ENCODE data around the gene ANKS1B.

ANKS1B gene

DNA sequence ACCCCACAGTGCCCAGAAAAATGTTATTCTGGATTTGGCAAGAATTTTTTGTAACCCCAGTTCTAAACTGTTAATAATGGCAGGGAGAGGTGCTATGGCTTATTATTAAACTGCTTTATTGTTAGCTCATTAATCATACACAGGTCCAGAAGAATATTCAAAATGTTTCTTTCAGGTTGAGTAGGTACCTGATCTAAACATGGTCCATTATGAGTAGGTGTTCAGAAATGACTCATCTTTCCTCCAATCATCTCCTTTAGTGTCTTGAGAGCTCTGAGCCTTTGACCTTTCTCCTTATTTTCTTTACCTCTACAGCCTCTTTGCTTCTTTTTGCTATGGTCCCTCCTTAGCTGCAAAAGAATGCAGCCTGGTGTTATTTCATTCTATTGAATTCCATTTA, 548.2 kb downstream of the ANKS1B start:
- DNase-seq: no peak

DNA sequence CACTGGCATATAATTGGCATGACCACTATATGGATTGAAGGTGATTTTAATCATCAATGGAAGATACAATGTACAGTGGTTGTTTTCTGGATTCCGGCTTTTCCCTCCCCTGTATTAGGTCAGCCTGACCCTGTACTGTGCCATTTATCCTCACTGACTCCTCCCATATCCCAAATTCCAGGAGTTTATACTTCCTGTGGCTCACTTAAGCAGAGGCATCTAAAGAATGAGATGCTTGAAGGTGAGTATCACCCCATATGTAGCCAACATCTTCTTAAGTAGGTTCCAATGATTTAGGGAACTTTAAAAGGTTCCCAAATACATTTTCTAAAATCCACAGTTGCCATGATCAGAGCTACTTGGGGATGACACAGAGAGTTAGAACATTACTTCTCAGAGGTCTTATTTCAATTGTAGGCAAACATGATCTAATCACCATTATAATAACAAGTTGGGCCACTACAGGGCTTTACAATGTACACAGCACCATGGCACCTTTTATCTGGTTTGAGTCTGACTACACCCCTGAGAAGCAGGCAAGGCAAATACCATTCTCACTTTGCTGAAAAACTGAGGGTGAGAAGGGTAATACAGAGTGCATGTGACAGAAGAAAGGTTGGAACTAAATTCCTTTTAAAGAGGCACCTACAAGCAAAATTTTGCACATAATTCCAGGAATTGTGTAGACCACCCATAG, 549.5 kb downstream of the ANKS1B start:
- no peak for DNase-seq

DNA sequence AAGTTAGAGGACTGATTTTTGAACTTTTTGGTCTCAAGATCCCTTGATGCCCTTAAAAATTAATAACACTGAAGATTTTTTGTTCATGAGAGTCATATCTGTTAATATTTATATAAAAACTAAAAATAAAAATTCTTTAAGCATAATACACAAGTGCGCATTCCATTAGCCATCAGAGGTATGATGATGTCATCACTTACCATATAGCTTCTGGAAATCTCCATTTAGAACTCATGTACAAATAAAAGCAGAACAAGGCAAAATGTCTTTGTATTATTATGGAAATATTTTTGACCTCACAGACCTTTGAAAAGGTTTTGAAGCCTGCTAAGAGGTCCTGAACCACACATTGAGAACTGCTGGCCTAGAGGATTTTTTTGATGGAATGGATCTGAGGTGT, 551.6 kb downstream of the ANKS1B start:
- no peak for DNase-seq

DNA sequence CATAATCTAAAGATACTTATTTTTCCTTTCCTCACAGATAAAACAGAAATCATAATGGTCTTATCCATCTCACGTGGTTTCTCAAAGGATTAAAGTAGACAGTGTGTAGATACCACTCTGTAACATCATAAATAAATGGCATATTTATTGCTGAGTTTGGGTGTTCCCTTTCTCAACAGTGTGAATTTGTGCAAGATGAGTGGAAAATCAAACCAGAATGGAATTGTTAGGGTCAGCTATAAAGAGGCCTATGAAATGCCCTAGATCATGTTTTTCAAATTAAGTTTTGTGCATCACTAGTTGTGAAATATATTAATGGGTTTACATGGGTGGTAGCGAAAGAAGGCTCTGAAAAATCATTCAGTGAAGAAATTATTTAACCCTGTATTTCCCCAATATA, 553.5 kb downstream of the ANKS1B start:
- DNase-seq: no peak

DNA sequence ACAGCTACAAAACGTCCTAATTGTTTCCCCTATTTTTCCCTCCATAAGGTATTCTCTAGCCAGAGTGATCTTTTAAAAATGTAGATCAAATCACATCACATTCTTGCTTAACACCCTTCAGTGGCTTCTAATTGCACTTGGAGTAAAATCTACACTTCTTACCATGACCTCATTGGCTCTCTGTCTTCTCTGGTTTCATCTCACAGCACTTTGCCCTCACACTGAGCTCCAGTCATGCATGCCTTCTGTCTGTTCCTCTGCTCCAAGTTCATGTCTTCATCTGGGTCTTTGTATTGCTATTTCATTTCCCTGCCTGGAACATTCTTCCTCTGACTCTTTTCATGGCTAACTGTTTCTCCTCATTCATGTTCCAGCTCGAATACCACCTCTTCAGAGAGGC, 557.6 kb downstream of the ANKS1B start:
- DNase-seq: no peak

DNA sequence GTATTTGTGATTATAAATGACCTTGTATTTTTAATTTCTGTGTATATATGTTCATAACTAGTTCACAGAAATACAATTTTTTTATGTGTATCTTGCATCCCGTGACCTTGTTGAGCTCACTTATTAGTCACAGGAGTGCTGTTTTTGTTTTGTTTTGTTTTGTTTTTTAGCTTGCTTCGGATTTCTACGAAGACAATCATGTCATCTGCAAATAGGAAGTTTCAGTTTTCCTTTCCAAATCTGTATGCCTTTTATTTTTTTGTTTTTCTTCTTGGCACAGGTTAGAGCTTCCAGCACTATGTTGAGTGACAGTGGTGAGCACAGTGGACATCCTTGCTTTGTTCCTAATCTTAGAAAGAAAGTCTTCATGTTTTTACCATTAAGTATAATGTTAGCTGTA, 566.4 kb downstream of the ANKS1B start:
- DNase-seq: no peak

DNA sequence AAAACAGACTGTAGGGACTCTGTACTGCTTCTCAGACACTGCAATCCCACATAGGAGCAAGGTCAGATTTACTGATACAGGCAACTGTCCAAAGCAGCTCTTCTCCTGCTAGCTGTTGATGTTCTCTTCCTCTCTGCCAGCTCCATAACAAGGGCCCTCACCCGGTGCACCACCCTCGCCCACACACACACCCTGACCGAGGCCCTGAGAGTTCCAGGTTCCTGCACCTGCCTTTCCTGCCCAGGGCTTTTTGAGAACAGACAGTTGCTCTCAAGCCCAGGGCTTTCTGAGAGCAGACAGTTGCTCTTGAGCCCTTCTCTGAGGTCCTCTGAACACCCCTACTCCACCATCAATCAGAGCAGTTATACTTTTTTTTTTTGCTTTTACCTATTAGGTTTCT, 571.0 kb downstream of the ANKS1B start:
- no peak for DNase-seq

DNA sequence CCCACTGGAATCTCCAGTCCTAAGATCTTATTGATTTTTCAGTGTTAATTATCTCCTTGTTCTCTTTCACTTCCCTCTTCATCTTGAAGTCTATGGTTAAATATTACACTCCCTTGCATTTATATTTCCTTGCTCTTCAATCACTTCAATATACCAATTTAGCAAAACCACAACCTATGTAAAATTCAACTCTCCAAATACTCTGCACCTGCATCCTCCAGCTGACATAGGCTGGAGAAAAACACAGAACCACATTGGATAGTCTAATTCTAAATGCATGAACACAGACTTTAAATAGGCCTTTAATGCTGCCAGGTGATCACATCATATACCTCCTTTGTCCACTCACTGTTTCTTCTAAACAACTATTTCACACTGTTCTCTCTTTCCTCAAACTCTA, 591.0 kb downstream of the ANKS1B start:
- DNase-seq: no peak

DNA sequence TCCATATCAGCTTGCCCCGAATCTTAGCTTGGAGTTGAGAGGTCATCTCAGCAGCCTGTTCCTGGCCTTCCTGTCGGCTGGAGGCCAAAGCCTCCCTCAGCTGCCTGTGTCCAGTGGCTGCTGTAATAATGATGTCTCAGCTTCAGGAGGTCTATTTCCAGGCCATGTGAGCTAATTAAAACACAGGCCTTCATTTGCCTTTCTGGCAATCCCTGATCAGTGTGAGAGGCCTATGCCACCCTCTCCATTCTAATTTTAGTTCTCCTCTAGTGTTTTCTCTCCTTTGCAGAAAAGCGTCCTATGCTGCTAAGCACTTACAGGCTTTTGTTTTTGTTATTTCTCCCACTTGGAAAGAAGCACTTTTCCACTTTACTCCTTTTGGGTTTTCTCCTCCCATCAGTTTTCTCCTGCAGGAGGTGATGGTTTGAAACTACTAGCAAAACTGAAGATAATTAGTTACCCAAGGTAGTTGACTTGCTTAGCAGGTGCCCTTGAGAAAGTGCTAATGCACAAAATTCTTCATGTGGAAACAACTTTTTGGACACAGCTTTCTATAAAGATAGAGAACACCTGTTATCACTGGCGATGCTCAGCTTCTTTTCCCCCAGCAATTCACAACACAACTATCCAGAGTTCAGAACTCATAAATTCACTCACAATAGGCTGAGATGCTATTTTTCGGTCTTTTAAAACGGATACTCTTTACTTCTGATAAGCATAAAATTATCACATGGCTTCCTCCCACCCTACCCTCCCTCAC, 592.5 kb downstream of the ANKS1B start:
- DNase-seq: no peak

DNA sequence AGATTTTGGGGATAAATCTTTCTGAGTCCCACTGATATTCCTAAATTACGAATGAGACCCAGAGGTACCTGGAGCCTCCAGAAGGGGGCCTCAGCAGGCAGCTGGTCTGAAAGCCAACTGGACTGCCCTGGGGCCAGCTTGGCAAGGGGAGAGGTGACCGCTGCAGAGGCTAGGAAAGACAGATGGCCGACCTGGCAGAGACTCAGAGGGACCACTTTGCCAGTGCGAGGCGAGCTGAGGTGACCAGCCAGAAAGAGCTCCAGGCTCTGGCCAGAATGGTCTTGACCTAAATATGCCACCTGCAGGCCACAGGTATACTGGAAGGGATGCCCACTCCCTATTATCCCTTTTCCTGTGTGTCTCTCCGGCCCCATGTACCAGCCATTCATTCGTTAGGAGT, 594.0 kb downstream of the ANKS1B start:
- DNase-seq: no peak

DNA sequence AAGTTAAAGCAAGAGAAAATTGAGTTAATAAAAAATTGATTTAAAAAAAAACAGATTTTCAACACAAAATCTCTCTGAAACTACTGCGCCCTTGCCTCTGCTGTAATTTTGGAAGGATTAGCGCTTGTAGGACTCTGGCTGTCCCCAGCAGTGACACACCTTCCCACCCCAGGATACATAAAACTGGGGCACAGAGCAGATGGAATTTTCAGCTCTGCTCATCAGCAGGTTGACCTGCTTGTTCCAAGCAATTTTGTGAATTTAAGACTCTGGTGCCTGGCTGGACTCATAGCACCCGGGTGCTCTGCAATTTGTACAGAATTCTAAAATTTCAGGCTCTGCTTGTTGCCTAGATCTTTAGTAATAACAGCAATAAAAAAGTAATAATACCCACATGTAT, 595.0 kb downstream of the ANKS1B start:
- DNase-seq: no peak

DNA sequence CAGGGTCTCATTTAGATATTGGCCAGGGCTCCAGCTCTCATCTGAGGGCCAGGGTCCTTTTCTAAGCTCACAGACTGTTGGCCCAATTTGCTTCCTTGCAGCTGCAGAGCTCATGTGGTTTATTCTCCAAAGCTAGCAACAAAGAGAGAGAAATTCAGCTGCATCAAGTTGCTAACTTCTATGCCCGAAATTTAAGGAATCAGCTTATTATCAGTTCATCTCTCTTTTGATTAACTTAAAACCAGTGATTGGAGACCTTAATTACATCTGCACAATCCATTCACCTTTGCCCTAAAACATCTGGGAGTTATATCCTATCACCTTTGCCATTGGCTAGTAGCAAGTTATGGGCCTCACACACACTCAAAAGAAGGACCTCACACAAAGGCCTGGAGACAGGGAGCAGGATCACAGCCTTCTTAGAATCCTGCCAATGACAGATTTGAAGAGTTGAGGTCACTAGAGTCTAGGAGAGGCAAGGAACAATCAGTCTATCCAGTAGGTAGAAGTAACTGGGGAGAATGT, 596.0 kb downstream of the ANKS1B start:
- no peak for DNase-seq

DNA sequence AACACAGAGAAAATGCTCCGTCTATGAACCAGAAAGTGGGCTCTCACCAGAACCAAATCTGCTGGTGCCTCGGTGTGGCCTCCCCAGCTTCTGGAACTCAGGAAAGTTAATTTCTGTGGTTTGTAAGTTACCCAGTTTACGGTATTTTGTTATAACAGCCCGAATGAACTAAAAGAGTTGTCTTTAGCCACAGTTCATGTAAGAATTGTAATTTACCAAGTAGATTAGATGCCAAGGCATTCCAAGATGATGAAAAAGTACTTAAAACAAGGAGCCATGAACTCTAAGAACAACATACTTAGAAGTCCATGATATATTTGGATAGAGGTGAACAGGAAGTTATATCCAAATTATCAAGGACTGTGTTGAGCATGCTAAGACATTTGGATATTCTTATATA, 597.1 kb downstream of the ANKS1B start:
- DNase-seq: no peak

DNA sequence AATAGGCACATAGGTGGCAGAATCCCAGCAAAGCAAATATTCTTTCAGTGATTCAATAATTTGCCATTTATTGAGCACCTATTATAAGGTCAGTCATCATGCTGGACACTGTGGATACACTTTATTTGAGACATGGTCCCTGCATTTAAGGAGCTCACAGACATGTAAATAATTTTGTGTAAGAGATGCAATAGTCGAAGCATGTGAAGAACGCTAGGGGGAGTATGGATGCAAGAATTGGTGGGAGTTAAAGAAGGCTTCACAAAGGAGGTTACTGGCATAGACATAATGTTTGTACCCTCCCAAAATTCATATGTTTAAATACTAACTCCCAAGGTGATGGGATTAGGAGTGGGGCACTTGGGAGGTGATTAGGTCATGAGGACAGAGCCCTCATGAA, 597.8 kb downstream of the ANKS1B start:
- DNase-seq: no peak

DNA sequence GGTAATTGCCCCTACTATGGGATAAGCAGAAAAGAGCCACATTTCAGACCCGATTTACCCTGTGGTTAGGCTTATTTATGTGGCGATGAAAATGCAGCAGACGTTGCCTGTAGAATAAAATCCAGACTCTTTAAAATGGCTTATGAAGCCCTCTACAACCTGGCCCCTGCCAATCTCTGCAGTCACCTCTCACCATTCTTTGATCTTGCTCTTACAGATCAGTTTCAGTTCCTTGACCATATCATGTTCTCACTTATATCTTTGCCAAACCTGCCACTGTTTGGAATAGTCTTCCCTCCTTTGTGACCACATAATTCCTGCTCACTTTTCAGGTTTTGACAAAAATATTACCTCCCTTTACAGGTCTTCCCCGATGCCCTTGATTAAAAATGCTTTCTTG, 601.5 kb downstream of the ANKS1B start:
- no peak for DNase-seq

DNA sequence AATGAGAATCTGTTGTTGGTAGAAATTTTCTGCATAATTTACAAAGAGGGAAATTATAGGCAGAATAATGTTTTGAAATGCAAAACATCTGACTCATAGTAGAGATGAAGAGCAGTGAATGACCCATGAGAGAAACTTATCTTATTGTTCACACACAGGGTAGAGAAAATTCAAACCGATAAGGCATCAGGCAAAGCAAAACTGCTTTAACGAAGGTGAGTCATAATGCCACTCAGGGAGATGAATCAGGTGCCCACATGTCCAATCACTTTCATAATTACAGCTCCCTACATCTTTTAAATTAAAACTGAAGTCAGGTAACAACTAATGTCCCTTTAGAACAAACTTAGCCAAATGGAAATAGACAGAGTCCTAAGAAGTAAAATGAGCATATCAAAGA, 602.7 kb downstream of the ANKS1B start:
- DNase-seq: no peak

DNA sequence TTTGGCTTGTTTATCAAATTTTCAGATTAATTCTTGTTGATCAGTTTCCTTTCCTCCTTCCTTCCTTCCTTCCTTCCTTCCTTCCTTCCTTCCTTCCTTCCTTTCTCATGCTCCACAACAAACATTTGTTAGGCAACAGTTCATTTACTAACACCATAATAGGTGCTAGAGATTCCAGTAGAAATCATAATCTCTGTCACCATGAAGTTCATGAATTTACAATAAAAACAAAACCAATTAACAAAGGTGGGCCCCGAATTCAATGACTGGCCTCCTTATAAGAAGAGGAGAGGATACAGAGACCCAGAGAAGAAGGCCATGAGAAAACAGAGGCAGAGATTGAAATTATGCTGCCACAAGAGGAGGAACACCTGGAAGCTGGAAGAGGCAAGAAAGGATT, 604.0 kb downstream of the ANKS1B start:
- no peak for DNase-seq

DNA sequence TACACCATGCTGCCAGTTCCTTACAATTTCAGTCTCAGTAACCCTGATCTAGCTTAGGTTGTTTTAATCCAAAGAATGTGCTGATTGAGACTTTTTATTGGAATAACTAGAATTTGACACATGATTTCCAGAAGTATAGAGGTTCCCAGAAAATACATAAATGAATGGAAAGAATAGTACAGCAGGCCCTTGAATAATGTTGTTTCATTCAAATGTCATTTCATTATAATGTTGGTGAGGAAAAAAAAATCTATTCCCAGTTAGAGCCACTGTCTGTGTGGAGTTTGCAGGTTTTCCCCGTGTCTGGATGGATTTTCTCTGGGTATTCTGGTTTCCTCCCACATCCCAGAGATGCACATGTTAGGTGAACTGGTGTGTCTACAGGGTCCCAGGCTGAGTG, 610.7 kb downstream of the ANKS1B start:
- no peak for DNase-seq

DNA sequence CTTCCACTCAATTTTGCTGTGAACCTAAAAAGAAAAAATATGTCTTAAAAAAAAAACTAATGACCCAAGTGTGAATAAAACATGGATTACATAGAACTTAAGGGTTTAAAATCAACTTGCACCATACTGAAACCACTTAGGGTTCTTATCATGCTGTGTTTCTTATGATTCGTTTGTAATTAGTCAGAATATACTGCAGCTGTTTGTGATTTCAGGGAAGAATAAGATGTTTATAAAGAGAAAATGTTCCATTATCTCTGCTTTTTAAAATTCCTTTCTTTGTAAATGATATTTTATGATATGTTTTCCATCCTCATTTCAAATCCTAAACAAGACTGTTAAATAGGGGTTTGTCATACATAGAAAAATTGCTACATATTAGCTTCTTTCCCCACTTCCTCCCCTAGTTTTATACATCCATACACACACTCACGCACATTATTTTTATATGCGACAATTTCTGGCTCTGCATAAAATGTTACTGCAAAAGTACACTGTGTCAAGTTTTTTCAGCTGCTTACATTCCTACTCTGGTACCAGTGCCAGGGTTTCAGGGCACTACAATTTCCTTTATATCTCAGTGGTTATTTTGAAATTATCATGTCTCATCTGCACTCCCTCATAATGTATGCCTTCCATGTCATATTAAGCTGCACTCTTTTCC, 612.3 kb downstream of the ANKS1B start:
- no peak for DNase-seq

DNA sequence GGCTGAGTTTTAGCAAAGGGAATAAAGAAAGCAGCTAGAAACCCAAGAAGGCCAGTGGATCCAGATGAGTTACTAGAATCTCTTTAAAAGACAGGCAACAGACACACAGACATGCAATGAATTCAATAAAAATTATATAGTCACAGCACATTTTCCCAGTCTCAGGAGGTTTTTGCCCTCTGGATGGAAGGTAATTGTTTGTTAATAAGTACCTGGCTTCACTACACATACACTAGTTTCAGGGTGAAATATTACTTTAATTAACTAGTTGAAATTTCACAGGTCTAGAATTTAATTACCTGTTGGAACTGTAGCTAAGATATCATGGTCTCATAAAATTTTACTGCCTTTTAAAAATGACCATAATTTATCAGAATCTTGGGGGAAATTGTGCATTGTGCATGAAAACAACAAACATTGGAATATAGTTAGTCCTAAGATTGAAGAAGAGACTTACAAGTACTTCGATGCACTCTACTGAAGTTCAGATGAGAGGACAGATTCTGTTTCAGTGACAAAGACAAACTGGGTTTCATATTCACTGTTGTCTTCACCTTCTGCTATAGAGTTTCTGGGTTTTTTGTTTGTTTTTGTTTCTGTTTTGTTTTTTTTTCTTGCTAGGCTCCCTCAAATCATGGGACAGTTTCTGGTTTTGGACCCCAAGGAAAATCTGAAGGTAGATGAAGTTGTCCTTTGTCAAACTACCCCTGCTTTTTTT, 614.2 kb downstream of the ANKS1B start:
- DNase-seq: no peak

DNA sequence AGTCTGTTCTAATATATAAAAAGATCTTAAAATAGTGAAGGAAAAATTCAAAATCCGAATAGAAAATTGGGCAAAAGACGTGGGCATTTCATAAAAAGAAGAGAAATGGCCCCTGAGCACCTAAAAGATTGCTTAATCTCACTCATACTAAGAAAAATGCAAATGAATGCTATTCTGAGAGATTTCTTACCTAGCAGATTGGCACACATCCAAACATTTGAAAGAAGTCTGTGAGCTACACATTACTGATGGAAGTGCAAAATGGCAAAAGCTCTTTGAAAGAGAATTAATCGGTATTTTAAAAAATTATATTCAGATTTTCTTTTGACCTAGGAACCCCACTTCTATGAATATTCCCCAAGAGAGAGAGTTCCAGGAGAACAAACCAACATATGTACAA, 617.6 kb downstream of the ANKS1B start:
- DNase-seq: no peak

DNA sequence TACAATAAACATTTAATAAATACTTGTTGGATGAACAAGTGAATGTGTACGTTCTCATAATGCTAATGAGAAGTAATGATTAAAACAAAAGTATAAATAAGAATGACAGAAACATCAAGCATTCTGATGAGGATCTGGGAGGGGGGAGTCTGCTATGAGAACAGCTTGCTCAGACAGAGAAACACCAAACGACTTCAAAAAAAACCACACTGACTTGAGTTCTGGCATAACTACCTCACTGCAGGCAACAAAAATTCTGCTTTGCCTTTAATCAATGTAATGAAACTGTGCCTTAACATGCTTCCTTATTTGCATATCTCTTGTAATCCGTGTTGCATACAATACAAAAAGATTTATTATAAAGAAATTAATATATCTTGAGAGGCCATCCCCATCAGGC, 632.5 kb downstream of the ANKS1B start:
- no peak for DNase-seq

DNA sequence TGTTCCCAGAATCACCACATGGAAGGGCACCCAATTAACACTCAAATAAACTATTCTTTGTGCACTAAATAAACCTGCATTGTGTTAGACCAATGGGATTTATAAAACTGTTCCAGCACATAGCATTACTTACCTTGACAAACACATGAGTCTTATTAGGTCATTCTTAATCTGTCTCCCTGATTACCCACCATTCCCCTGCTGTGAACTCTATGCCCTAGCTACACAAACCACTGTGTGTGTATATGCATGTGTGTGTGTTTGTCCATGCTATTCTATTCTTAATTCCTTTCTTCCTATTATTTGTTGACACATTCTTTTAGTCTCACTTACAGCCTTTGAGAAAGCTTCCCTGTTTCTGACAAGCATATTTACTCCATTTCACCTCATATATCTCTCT, 640.8 kb downstream of the ANKS1B start:
- DNase-seq: no peak

Measured in activated CD4-positive, CD25-positive, alpha-beta regulatory T cell treated with anti-CD3 and anti-CD28 coated beads, Interleukin-2, amount 50 U/mL, for 72 hours (primary cell).